ENCODE results near the gene TAB3.
"Not testable (repeated sequence)": the region's sequence is repeated elsewhere in the genome, so short reads cannot be mapped to it uniquely, and the experiment has no call there.

Gene TAB3

DNA sequence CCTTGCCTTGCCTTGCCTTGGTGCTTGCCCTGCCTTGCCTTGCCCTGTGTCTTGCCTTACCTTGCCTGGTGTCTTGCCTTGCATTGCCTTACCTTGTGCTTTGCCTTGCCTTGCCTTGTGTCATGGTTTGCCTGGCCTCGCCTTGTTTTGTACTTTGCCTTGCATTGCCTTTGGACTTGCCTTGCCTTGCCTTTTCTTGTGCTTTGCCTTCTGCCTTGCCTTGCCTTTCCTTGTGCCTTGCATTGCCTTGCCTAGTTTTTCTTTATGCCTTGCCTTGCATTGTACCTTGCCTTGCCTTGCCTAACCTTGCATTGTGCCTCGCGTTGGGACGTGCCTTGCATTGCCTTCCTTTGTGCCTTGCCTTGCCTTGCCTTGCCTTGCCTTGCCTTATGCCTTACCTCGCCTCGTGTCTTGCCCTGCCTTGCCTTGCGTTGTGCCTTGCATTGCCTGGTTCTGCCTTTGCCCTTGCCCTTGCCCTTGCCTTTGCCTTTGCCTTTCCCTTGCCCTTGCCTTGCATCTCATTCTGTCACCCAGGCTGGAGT, 82.8 kb downstream of the TAB3 start:
- no peak for DNase-seq

- no peak for DNase-seq
These were observed 84.6 kb downstream of the TAB3 start for GRCh38 chrX:30804462-30804861.

DNA sequence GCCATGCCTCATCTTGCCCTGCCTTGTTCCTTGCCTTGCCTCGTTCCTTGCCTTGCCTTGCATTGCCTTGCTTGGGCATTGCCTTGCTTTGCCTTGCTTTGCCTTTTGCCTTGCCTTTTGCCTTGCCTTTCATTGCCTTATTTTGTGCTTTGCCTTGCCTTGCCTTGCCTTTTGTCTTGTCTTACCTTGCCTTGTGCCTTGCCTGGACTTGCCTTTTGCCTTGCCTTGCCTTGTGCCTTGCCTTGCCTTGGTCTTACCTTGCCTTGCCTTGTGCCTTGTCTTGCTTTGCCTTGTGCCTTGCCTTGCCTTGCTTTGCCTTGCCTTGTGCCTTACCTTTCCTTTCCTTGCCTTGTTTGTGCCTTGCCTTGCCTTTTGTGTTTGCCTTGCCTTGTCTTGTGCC, 88.2 kb downstream of the TAB3 start:
- DNase-seq = no peak

GRCh38 chrX:30799327-30799726, 89.7 kb downstream of the TAB3 start:
- no peak for DNase-seq

- no peak for DNase-seq
These were observed 90.2 kb downstream of the TAB3 start for GRCh38 chrX:30798810-30799209.

GRCh38 chrX:30797301-30797700, 91.8 kb downstream of the TAB3 start:
- DNase-seq = not testable (repeated sequence)

DNA sequence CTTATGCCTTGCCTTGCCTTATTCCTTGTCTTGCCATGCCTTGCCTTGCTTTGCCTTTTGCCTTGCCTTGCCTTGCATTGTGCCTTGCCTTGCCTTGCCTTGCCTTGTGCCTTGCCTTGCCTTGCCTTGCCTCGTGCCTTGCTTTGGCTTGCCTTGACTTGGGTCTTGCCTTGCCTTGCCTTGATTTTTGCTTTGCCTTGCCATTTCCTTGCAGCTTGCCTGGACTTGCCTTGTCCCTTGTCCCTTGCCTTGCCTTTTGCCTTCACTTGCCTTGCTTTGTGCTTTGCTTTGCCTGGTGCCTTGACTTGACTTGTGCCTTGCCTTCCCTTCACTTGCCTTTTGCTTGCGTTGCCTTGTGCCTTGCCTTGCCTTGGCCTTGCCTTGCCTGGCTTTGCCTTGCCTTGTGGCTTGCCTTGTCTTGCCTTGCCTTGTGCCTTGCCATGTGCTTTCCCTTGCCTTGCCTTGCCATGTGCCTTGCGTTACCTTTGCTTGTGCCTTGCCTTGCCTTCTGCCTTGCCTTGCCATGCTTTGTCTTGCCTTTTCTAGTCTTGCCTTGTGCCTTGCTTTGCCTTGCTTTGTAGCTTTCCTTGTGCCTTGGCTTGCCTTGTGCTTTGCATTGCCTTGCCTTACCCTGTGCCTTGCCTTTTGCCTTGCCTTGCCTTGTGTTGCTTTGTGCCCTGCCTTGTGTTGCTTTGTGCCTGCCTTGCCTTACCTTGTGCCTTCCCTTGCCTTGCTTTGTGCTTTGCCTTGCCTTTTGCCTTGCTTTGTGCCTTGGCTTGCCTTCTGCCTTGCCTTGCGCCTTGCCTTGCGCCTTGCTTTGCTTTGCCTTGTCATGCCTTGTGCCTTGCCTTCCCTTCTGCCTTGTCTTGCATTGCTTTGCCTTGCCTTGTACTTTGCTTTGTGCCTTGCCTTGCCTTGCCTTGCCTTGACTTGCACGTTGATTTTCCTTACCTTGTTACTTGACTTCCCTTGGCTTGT, 92.8 kb downstream of the TAB3 start:
- DNase-seq = no peak

DNA sequence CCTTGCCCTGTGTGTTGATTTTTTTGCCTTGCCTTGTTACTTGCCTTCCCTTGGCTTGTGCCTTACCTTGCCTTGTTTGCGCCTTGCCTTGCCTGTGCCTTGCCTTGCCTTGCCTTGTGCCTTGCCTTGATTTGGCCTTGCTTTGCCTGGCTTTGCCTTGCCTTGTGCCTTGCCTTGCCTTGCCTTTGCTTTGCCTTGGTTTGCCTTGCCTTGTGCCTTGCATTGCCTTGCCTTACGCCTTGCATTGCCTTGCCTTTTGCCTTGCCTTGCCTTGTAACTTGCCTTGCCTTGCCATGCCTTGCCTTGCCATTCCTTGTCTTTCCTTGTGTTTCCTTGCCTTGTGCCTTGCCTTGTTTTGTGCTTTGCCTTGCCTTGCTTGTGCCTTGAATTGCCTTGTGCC, 94.6 kb downstream of the TAB3 start:
- DNase-seq = no peak

GRCh38 chrX:30793767-30794103, 95.3 kb downstream of the TAB3 start:
- no peak for DNase-seq

DNA sequence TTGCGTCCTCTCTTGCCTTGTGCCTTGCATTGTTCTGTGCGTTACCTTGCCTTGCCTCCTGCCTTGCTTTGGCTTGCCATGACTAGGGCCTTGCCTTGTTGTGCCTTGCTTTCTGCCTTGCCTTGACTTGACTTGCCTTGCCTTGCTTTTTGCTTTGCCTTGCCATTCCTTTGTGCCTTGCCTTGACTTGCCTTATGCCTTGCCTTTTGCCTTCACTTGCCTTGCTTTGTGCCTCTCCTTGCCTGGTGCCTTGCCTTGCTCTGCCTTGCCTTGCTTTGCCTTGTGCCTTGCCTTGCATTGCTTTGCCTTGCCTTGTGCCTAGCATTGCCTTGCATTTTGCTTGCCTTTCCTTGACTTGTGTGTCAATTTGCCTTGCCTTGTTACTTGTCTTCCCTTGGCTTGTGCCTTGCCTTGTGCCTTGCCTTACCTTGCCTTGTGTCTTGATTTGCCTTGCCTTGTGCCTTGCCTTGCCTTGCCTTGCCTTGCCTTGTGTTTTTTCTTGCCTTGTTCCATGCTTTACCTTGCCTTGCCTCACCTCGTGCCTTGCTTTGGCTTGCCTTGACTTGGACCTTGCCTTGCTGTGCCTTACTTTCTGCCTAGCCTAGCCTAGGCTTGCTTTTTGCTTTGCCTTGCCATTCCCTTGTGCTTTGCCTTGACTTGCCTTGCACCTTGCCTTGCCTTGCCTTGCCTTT, 95.8 kb downstream of the TAB3 start:
- no peak for DNase-seq

DNA sequence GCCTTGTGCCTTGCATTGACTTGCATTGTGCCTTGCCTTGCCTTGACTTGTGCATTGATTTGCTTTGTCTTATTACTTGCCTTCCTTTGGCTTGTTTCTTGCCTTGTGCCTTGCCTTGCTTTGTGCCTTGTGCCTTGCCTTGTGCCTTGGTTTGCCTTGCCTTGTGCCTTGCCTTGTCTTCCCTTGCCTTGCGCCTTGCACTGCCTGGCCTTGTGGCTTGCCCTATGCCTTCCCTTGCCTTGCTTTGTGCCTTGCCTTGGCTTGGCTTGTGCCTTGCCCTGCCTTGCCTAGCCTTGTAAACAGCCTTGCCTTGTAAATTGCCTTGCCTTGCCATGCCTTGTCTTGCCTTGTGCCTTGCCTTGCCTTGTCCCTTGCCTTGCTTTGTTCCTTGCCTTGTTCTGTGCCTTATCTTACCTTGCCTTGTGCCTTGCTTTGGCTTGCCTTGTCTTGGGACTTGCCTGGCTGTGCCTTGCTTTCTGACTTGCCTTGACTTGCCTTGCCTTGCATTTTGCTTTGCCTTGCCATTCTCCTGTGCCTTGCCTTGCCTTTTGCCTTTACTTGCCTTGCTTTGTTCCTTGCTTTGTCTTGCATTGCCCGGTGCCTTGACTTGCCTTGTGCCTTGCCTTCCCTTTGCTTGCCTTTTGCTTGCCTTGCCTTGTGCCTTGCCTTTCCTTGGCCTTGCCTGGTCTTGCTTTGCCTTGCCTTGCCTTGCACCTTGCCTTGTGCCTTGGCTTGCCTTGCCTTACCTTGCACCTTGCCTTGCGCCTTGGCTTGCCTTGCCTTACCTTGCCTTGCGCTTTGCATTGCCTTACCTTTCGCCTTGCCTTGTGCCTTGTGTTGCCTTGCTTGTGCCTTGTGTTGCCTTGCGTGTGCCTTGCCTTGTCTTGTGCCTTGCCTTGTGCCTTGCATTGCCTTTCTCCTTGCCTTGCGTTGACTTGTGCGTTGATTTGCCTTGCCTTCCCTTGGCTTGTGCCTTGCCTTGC, 97.5 kb downstream of the TAB3 start:
- no peak for DNase-seq

DNA sequence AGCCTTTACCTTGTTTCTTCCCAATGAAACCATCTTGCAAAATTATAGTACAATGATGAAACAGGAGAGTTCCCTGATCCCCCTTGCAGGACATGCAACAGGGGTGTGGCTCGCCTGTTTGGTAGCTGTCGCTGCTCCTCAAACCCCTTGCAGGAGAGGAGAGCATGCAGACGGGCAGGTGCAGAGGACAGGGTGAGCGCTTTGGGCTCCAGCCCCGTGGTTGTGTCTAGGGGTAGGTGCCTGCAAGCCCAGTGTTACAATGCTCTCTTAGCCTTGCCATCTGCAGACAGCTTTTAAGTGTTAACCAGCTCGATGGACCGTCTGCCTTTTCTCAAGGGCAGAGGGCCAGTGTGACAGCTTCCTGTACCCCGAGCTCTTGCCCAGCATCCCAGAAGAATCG, 102.0 kb downstream of the TAB3 start:
- DNase-seq = no peak

- no peak for DNase-seq
These were observed 102.7 kb downstream of the TAB3 start for GRCh38 chrX:30786374-30786773.

GRCh38 chrX:30781711-30782444, 107.2 kb downstream of the TAB3 start:
- DNase-seq = no peak

- DNase-seq = no peak
These were observed 109.5 kb downstream of the TAB3 start for GRCh38 chrX:30779453-30780030.

DNA sequence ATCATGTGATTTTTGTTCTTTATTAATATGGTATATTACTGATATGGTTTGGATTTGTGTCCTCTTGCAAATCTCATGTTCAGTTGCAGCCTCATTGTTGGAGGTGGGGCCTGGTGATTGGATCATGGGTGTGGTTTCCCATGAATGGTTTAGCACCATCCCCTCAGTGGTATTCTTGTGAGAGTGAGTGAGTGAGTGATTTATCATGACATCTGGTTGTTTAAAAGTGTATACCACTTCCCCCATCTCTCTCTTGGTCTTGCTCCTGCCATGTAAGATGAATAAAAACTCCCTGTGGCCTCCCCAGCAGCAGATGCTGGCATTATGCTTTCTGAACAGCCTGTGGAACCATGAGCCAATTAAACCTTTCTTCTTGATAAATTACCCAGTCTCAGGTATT, 111.5 kb downstream of the TAB3 start:
- DNase-seq = no peak

All from NCI-H1417 (cell line).